ENCODE results near the gene C19orf47.

Gene C19orf47

GRCh38 chr19:40305403-40305802 lies 42.8 kb downstream of the C19orf47 start:
- no peaks in the 10 kb centered on the region for H3K9me2 ChIP-seq (replicated peaks; ENCODE audit: low read depth, low read length)
- no peaks in the 10 kb centered on the region for H3K36me3 ChIP-seq (ENCODE audit: insufficient read depth, low read length)
- H3K4me1 ChIP-seq (ENCODE audit: insufficient read depth, low read length, poor library complexity, severe bottlenecking) = no peaks in the 10 kb centered on the region
- H3K79me2 ChIP-seq (ENCODE audit: insufficient read depth, low read length) = no peaks in the 10 kb centered on the region
- H3K9ac ChIP-seq (ENCODE audit: low read depth, low read length, poor library complexity, severe bottlenecking) = no peak overlapping the region
- no peaks in the 10 kb centered on the region for H3F3A ChIP-seq (ENCODE audit: low read depth)
- H3K4me2 ChIP-seq (ENCODE audit: low read depth, low read length, poor library complexity, severe bottlenecking) = no peak overlapping the region
- no peaks in the 10 kb centered on the region for H3K9me3 ChIP-seq (ENCODE audit: insufficient read depth, low read depth, low read length)
- no peaks in the 10 kb centered on the region for H4K20me1 ChIP-seq (ENCODE audit: insufficient read depth, low read length, poor library complexity, severe bottlenecking)
- no peaks in the 10 kb centered on the region for H3K27me3 ChIP-seq (ENCODE audit: insufficient read depth, low read length, poor library complexity, severe bottlenecking)
- H2AFZ ChIP-seq (ENCODE audit: low read length) = no peak overlapping the region
- no peak overlapping the region for H3K4me3 ChIP-seq (ENCODE audit: low read length, poor library complexity, severe bottlenecking)
- TF ChIP-seq CTCF (conservative IDR thresholded peaks at IDR 0.05; ENCODE audit: low read length) = peak; percentile 84
- no peak for TF ChIP-seq EZH2phosphoT487 (IDR thresholded peaks at IDR 0.05; ENCODE audit: borderline replicate concordance)

DNA sequence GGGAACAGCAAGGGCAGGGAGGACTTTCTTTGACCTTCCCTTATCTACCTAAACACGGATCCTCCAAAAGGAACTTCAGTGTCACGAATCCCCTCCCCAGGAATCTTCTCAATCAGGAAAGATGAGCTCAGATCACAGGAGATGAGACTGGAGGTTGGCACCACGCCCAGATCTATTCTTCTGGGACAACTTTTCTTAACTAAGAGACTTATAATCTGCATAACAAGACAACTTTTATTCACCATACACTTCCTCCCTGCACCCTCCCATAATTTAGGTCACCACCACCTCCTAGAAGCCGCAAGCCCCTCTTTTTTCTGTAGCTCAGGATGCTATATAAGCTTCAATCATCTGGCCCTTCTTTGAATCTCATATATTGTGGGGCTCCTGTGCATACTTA lies 43.9 kb downstream of the C19orf47 start:
- no peaks in the 10 kb centered on the region for H3K27me3 ChIP-seq (ENCODE audit: insufficient read depth, low read length, poor library complexity, severe bottlenecking)
- H3K9ac ChIP-seq (ENCODE audit: low read depth, low read length, poor library complexity, severe bottlenecking) = no peak overlapping the region
- H3K4me1 ChIP-seq (ENCODE audit: insufficient read depth, low read length, poor library complexity, severe bottlenecking) = no peaks in the 10 kb centered on the region
- no peak overlapping the region for H2AFZ ChIP-seq (ENCODE audit: low read length)
- H4K20me1 ChIP-seq (ENCODE audit: insufficient read depth, low read length, poor library complexity, severe bottlenecking) = no peaks in the 10 kb centered on the region
- H3K36me3 ChIP-seq (ENCODE audit: insufficient read depth, low read length) = no peaks in the 10 kb centered on the region
- H3K79me2 ChIP-seq (ENCODE audit: insufficient read depth, low read length) = no peaks in the 10 kb centered on the region
- no peaks in the 10 kb centered on the region for H3K9me3 ChIP-seq (ENCODE audit: insufficient read depth, low read depth, low read length)
- H3K4me2 ChIP-seq (ENCODE audit: low read depth, low read length, poor library complexity, severe bottlenecking) = no peak overlapping the region
- no peaks in the 10 kb centered on the region for H3F3A ChIP-seq (ENCODE audit: low read depth)
- H3K9me2 ChIP-seq (replicated peaks; ENCODE audit: low read depth, low read length) = no peaks in the 10 kb centered on the region
- H3K4me3 ChIP-seq (ENCODE audit: low read length, poor library complexity, severe bottlenecking) = no peak overlapping the region
- TF ChIP-seq EZH2phosphoT487 (IDR thresholded peaks at IDR 0.05; ENCODE audit: borderline replicate concordance) (no peak), CTCF (conservative IDR thresholded peaks at IDR 0.05; ENCODE audit: low read length) (no peak)

DNA sequence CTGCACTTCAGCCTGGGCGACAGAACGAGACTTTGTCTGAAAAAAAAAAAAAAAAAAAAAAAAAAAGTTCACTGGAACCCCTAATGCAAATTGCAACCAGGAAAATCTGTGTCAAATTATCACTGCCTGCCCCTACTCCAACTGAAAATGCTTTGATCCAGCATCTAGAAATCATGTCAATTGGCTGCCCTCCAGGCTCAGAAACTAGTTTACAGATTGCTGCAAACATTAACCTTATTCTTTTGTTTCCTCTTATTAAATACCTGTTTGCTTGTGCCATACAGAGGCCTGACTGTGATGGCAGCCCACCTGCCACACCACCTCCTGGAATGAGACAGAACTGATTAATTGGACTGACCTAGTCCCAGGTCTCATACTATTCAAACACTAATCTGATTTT lies 44.4 kb downstream of the C19orf47 start:
- H3K9ac ChIP-seq (ENCODE audit: low read depth, low read length, poor library complexity, severe bottlenecking) = no peak overlapping the region
- H3K27me3 ChIP-seq (ENCODE audit: insufficient read depth, low read length, poor library complexity, severe bottlenecking) = no peaks in the 10 kb centered on the region
- no peaks in the 10 kb centered on the region for H3K79me2 ChIP-seq (ENCODE audit: insufficient read depth, low read length)
- H3K4me2 ChIP-seq (ENCODE audit: low read depth, low read length, poor library complexity, severe bottlenecking) = no peak overlapping the region
- H3F3A ChIP-seq (ENCODE audit: low read depth) = no peaks in the 10 kb centered on the region
- no peaks in the 10 kb centered on the region for H4K20me1 ChIP-seq (ENCODE audit: insufficient read depth, low read length, poor library complexity, severe bottlenecking)
- H2AFZ ChIP-seq (ENCODE audit: low read length) = no peak overlapping the region
- H3K9me2 ChIP-seq (replicated peaks; ENCODE audit: low read depth, low read length) = no peaks in the 10 kb centered on the region
- TF ChIP-seq EZH2phosphoT487 (IDR thresholded peaks at IDR 0.05; ENCODE audit: borderline replicate concordance) (no peak), CTCF (conservative IDR thresholded peaks at IDR 0.05; ENCODE audit: low read length) (no peak)
- H3K4me1 ChIP-seq (ENCODE audit: insufficient read depth, low read length, poor library complexity, severe bottlenecking) = no peaks in the 10 kb centered on the region
- H3K36me3 ChIP-seq (ENCODE audit: insufficient read depth, low read length) = no peaks in the 10 kb centered on the region
- H3K4me3 ChIP-seq (ENCODE audit: low read length, poor library complexity, severe bottlenecking) = no peak overlapping the region
- H3K9me3 ChIP-seq (ENCODE audit: insufficient read depth, low read depth, low read length) = no peaks in the 10 kb centered on the region

Measured in Loucy (cell line).